MCF 10A (cell line): Measurements from ENCODE around the gene A2M. TPM values are rescaled to one million over a fixed set of nuclear protein-coding genes. Genes with fewer than 3 reads are reported as not detected.
A peak's percentile ranks its signal among the peaks of the same experiment; 100 is the strongest.

Source experiments
- BruUV-seq: library from RNA; stranded (reverse); fragments of 400-500 nt; replicated peaks from 2 replicates; lab custom pipeline; 2021; lab: Mats Ljungman, UMichigan
- CTCF ChIA-PET: fragments of 300-600 bp; sonication (Branson Sonifier 250); formaldehyde crosslinking; extraction: SDS; loops from one replicate; lab custom pipeline; 2021; ENCODE audit warnings: antibody characterized with exemption, inconsistent platforms; lab: Yijun Ruan, JAX
- POLR2A ChIA-PET: fragments of 300-600, 350-650 bp; sonication (Branson Sonifier 250); formaldehyde crosslinking; extraction: SDS; loops from one replicate; lab custom pipeline; 2020; ENCODE audit warnings: antibody characterized with exemption, inconsistent platforms; lab: Yijun Ruan, JAX
- DNase-seq: peaks from one replicate; pipeline ENCODE4 v3.0.0-alpha.2; 2018; ENCODE audit not compliant: unreplicated experiment
- H3K27ac Mint-ChIP-seq: one replicate; pipeline ENCODE4 v1.8.0; 2022; ENCODE audit warnings: mild to moderate bottlenecking, low read depth, mixed read lengths; ENCODE audit not compliant: unreplicated experiment
- H3K27me3 Mint-ChIP-seq: one replicate; pipeline ENCODE4 v1.8.0; 2022; ENCODE audit warnings: mixed read lengths; ENCODE audit not compliant: insufficient read depth, unreplicated experiment
- H3K36me3 Mint-ChIP-seq: one replicate; pipeline ENCODE4 v1.8.0; 2022; ENCODE audit warnings: mild to moderate bottlenecking, moderate library complexity, mixed read lengths; ENCODE audit not compliant: insufficient read depth, unreplicated experiment
- H3K4me1 Mint-ChIP-seq: one replicate; pipeline ENCODE4 v1.8.0; 2022; ENCODE audit warnings: mixed read lengths; ENCODE audit not compliant: insufficient read depth, unreplicated experiment
- H3K4me3 Mint-ChIP-seq: one replicate; pipeline ENCODE4 v1.8.0; 2022; ENCODE audit warnings: mild to moderate bottlenecking, moderate library complexity, mixed read lengths; ENCODE audit not compliant: unreplicated experiment
- H3K9me3 Mint-ChIP-seq: one replicate; pipeline ENCODE4 v1.8.0; 2022; ENCODE audit warnings: mixed read lengths; ENCODE audit not compliant: unreplicated experiment
- intact Hi-C: fragments of 100-400 bp; cut with micrococcal nuclease; formaldehyde crosslinking; loops from 2 replicates; pipeline ENCODE4 v1.14.1; 2022
- total RNA-seq: library from RNA; stranded (reverse); gene quantifications from 2 replicates; pipeline ENCODE4 v1.2.3, GENCODE V29; 2022
- TF ChIP-seq, protein P1 (sequence below): fragments of 200-600 bp; IDR thresholded peaks from one replicate; pipeline ENCODE4 v1.8.0; 2022; ENCODE audit warnings: antibody characterized with exemption, mild to moderate bottlenecking; ENCODE audit not compliant: unreplicated experiment

Gene A2M
- total RNA-seq, 1 experiment from 2014 or later: not detected

DNA sequence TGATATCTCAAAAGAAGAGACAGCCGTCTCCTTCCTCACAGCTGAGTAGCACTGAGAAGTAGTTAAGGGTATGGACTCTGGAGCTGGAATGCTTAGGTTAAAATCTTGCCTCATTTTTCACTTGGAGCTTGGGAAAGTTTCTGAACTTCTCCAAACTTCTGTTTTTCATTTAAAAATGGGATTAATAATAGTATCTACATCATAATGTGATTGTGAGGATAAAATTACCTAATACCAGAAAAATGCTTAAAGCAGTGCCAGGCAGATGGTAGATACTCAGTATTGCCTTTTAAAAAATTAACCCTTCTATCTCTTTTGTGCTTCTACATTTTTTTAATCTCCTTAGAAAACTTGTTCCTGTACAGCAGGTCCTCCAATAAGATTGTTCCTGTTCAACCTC lies 63.1 kb downstream of the A2M start:
- ChIA-PET POLR2A (no interaction called here), CTCF (interaction anchor here (0.7 to 2.6 kb wide), 3 partner anchors 11 to 284 kb away, joined by 3 to 15 read pairs (median 3); no protein-coding TSS in a partner anchor)
- intact Hi-C loops: no loop called here
- TF ChIP-seq, protein P1, sequence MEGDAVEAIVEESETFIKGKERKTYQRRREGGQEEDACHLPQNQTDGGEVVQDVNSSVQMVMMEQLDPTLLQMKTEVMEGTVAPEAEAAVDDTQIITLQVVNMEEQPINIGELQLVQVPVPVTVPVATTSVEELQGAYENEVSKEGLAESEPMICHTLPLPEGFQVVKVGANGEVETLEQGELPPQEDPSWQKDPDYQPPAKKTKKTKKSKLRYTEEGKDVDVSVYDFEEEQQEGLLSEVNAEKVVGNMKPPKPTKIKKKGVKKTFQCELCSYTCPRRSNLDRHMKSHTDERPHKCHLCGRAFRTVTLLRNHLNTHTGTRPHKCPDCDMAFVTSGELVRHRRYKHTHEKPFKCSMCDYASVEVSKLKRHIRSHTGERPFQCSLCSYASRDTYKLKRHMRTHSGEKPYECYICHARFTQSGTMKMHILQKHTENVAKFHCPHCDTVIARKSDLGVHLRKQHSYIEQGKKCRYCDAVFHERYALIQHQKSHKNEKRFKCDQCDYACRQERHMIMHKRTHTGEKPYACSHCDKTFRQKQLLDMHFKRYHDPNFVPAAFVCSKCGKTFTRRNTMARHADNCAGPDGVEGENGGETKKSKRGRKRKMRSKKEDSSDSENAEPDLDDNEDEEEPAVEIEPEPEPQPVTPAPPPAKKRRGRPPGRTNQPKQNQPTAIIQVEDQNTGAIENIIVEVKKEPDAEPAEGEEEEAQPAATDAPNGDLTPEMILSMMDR: no peak
- DNase-seq: no peak
- H3K4me3 Mint-ChIP-seq: no peak overlapping the region
- H3K4me1 Mint-ChIP-seq: no peaks in the 10 kb centered on the region
- no peaks in the 10 kb centered on the region for H3K9me3 Mint-ChIP-seq
- peaks cover 46% of the 10 kb centered on the region for H3K27me3 Mint-ChIP-seq
- no peaks in the 10 kb centered on the region for H3K36me3 Mint-ChIP-seq
- no TSS peak for BruUV-seq
- no peak overlapping the region for H3K27ac Mint-ChIP-seq

DNA sequence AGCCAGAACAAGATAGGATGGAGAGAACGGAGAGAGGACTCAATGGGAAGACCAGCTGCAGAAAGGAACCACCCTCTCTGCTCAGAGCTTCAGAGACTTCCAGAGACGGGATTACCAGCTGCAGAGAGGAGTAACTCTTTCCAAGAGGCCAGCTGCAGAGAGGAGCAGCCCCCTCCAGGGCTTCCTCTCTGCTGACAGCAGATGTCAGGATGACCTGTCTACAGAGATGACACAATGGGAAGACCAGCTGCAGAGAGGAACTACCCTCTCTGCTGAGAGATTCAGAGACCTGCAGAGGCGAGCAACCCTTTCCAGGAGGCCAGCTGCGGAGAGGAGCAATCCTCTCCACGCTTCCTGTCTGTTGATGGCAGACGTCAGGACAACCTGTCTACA lies 64.6 kb downstream of the A2M start:
- ChIA-PET CTCF (interaction anchor here (0.7 to 5.9 kb wide), 10 partner anchors 10 to 507 kb away, joined by 3 to 70 read pairs (median 12); no protein-coding TSS in a partner anchor), POLR2A (no interaction called here)
- no TSS peak for BruUV-seq
- Mint-ChIP-seq H3K9me3 (no peaks in the 10 kb centered on the region), H3K4me1 (no peaks in the 10 kb centered on the region), H3K27ac (no peak overlapping the region), H3K36me3 (peaks cover 4% of the 10 kb centered on the region), H3K27me3 (peaks cover 46% of the 10 kb centered on the region), H3K4me3 (no peak overlapping the region)
- intact Hi-C loops: no loop called here
- DNase-seq: no peak
- TF ChIP-seq, protein P1: no peak

DNA sequence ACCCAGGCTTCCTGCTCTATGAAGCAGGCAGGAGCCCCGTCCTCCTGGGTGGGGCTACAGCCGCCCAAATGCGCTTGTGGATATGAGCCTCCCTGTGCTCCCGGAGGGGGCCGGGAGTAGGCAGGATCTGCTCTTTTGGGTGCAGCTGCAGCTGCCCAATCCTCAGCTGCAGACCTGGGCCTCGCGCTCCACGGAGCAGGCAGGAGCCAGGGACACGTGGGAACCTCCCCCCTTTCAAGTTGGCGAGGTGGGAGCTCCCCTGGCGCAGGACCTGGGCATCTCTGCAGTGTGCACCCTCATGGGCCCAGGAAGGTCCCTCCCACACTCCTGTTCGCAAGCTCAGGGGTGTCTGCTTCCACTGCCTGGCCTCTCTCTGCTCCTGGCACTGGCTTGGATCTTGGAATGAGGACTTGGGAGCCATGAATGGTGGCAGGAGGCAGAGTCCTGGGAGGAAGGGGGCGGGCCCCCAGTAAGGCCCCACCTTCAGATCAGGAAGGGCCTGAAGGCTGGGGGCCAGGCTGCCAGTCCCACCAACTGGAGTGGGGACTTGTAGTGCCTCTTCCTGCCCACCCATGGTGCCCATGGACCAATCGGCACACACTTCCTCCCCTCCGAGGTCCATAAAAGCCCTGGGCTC lies 65.1 kb downstream of the A2M start:
- intact Hi-C loops: no loop called here
- BruUV-seq: no TSS peak
- Mint-ChIP-seq H3K27ac (no peak overlapping the region), H3K4me3 (no peak overlapping the region), H3K27me3 (peaks cover 46% of the 10 kb centered on the region), H3K4me1 (no peaks in the 10 kb centered on the region), H3K9me3 (peaks cover 2% of the 10 kb centered on the region), H3K36me3 (peaks cover 6% of the 10 kb centered on the region)
- ChIA-PET CTCF (interaction anchor here (0.5 to 5.9 kb wide), 37 partner anchors 8 to 506 kb away, joined by 3 to 70 read pairs (median 5); partner anchors contain the start of genes A2M and M6PR), POLR2A (interaction anchor here (1.5 to 1.9 kb wide), 3 partner anchors 101 to 394 kb away, joined by 5 to 12 read pairs (median 6); partner anchors contain the start of genes M6PR and PHC1)
- DNase-seq: no peak
- TF ChIP-seq, protein P1: no peak

DNA sequence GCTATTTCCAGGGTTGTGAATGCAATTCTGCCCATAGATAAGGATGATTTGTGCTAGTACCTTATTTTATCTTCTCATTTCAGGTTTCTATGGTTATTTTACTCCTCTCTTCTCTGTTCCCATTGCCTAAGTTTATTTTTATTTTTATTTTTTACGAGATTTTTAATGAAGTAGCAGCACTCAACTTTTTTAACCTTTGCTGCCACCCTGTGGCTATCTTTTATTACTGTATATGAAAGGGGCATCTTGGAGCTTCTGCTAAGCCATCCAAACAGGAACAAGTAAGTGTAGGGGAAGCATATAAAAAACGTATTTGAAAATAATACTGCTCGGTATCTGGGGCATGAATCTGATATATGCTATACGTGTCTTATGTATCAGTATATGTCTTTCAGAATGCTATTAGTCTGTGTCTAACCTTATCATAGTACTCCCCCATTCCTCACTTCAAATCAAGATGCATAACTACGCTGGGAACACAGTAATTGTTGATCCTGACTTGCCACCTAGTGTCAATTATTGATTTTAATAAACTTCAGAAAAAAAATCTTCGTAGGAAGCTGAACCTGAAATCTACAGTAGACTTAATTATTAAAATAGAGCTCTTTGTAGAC lies 66.1 kb downstream of the A2M start:
- TF ChIP-seq, protein P1: peak; percentile 40
- DNase-seq: peak; percentile 60
- Mint-ChIP-seq H3K9me3 (peaks cover 4% of the 10 kb centered on the region), H3K27me3 (peaks cover 36% of the 10 kb centered on the region), H3K27ac (no peak overlapping the region), H3K36me3 (peaks cover 6% of the 10 kb centered on the region), H3K4me1 (no peaks in the 10 kb centered on the region), H3K4me3 (no peak overlapping the region)
- CTCF ChIA-PET: interaction anchor here (0.5 to 5.9 kb wide), 71 partner anchors 8 to 1160 kb away, joined by 3 to 70 read pairs (median 4); partner anchors contain the start of genes A2M and M6PR
- BruUV-seq: no TSS peak
- POLR2A ChIA-PET: interaction anchor here (1.0 to 1.9 kb wide), 4 partner anchors 100 to 506 kb away, joined by 4 to 12 read pairs (median 6); partner anchors contain the start of genes M6PR and PHC1
- intact Hi-C loops: no loop called here
